ENCODE measurements around the gene ZNF583. TPM values are rescaled to one million over a fixed set of nuclear protein-coding genes. Genes with fewer than 3 reads are reported as not detected.

The ZNF583 gene
- total and polyA plus RNA-seq, 2 of the 13 experiments (the other 11 are each of a cell fraction or from before 2014, with no cell fraction given): 0.65 to 5.3 TPM

DNA sequence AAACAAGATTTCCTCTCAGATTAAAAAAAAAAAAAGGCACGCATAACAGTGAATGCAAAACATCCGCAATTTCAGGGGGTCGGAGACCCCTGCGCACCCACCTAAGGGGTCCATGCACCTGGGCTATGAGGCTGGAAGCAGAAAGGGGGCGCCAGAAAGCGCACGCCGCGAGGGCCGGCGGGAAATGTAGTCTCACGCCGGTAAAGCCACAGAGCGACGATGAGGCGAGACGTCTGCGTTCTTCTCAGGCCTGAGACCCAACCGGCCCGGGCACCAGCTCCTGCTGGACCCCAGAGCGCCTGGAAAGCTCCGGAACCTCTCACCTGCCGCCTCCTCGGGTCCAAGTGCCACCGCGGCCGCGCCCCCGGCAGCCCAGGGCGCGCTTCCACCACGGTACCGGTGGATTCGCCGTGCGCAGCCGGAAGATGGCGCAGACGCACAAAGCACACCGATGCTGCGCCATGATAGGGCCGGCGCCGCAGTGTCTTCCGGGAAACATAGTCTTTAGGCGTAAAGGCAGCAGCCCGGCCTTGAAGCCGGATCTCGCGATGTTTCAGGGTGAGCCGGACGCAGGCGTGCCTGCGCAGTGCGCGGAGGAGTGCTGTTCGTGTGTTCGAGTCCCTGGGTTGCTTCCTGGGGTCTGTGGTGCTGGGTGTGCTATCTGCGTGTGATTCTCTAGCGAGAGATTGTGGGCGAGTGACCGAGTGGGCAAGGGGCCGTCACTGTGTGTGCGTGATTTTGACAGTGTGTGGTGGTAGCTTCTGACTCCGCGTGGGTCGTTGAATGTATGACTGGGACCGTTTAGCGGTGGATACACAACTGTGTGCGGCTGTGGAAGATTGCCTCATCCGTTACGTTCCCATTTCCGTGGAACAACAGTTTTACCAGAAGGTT lies 10.8 kb upstream of the ZNF583 start, which contains the start of gene ZNF582 (continued):
- TF ChIP-seq, protein P1, sequence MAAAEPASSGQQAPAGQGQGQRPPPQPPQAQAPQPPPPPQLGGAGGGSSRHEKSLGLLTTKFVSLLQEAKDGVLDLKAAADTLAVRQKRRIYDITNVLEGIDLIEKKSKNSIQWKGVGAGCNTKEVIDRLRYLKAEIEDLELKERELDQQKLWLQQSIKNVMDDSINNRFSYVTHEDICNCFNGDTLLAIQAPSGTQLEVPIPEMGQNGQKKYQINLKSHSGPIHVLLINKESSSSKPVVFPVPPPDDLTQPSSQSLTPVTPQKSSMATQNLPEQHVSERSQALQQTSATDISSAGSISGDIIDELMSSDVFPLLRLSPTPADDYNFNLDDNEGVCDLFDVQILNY (CRISPR knock-in tag; conservative IDR thresholded peaks at IDR 0.05): no peak
- TF ChIP-seq ETV6 (CRISPR knock-in tag; conservative IDR thresholded peaks at IDR 0.05) (no peak), ZMYM4 (CRISPR knock-in tag; IDR thresholded peaks at IDR 0.05) (peak; percentile 97), ZNF17 (CRISPR knock-in tag; IDR thresholded peaks at IDR 0.05) (no peak), SIN3B (IDR thresholded peaks at IDR 0.05; ENCODE audit: low read length) (no peak), KDM5B (CRISPR knock-in tag; IDR thresholded peaks at IDR 0.05; ENCODE audit: borderline replicate concordance) (peak; percentile 37; the same call in 1 of the 2 replicates), PLSCR1 (CRISPR knock-in tag; IDR thresholded peaks at IDR 0.05; ENCODE audit: borderline replicate concordance) (no peak), ZNF280D (CRISPR knock-in tag; IDR thresholded peaks at IDR 0.05) (0 out of 2 replicates have a peak, but pooled peaks have one; percentile 54), ZNF629 (CRISPR knock-in tag; conservative IDR thresholded peaks at IDR 0.05) (no peak), KAT8 (CRISPR knock-in tag; IDR thresholded peaks at IDR 0.05) (peak; percentile 75), RFXANK (CRISPR knock-in tag; IDR thresholded peaks at IDR 0.05) (no peak), ELF1 (CRISPR knock-in tag; IDR thresholded peaks at IDR 0.05) (peak; percentile 80), ZNF747 (CRISPR knock-in tag; IDR thresholded peaks at IDR 0.05; ENCODE audit: borderline replicate concordance) (peak; percentile 49; the same call in 1 of the 2 replicates), ZNF543 (CRISPR knock-in tag; IDR thresholded peaks at IDR 0.05) (no peak), TIGD3 (CRISPR knock-in tag; IDR thresholded peaks at IDR 0.05; ENCODE audit: borderline replicate concordance) (no peak), SAFB2 (CRISPR knock-in tag; IDR thresholded peaks at IDR 0.05; ENCODE audit: borderline replicate concordance, low read depth) (no peak), RAD51 (IDR thresholded peaks at IDR 0.05; ENCODE audit: borderline replicate concordance) (no peak), ZNF264 (CRISPR knock-in tag; IDR thresholded peaks at IDR 0.05) (no peak), ZNF773 (CRISPR knock-in tag; IDR thresholded peaks at IDR 0.05; ENCODE audit: borderline replicate concordance) (no peak), GLI4 (CRISPR knock-in tag; IDR thresholded peaks at IDR 0.05; ENCODE audit: borderline replicate concordance) (no peak), ZNF75D (CRISPR knock-in tag; IDR thresholded peaks at IDR 0.05; ENCODE audit: borderline replicate concordance) (no peak), ATF3 (CRISPR knock-in tag; IDR thresholded peaks at IDR 0.05) (no peak)
- TF ChIP-seq, protein P2, sequence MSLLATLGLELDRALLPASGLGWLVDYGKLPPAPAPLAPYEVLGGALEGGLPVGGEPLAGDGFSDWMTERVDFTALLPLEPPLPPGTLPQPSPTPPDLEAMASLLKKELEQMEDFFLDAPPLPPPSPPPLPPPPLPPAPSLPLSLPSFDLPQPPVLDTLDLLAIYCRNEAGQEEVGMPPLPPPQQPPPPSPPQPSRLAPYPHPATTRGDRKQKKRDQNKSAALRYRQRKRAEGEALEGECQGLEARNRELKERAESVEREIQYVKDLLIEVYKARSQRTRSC (CRISPR knock-in tag; IDR thresholded peaks at IDR 0.05; ENCODE audit: low read depth): no peak

Measured in HepG2 (cell line).